Fibroblast of pulmonary artery (primary cell): Measurements from ENCODE around the gene RABGEF1.
A peak's percentile ranks its signal among the peaks of the same experiment; 100 is the strongest.
"Not testable (repeated sequence)": the region's sequence is repeated elsewhere in the genome, so short reads cannot be mapped to it uniquely, and the experiment has no call there.

Experiments used
- DNase-seq: peaks from one replicate; pipeline ENCODE4 v3.0.0-alpha.2; 2010; ENCODE audit warnings: low read depth
- H3K4me3 ChIP-seq: replicated peaks from 2 replicates; pipeline ENCODE4 v1.5.1; 2011; ENCODE audit warnings: low read depth, mild to moderate bottlenecking, control low read depth, low read length, moderate library complexity
- TF ChIP-seq, protein P1 (sequence below): IDR thresholded peaks from 2 replicates; pipeline ENCODE4 v1.5.1; 2011; ENCODE audit warnings: mild to moderate bottlenecking, control low read depth, low read length, inconsistent platforms; ENCODE audit errors: missing control alignments

RABGEF1 gene

DNA sequence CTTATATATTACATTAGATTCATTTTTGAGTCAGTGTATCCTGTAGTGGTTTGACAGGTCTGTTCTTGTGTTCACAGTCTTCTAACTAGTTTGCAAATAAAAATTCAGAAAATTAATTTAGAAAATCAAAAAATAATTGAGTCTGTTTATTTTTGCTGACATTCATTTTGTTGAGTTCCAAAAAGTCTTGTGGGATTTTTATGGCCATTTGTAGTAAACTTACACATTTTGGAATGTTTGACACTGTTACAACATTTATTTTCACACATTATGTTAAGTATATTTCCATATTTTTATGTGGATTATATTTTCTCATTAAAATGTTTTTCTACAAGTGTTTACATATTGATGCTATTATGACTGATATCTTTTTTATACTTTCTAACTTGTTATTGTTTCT, 16.4 kb downstream of the RABGEF1 start:
- DNase-seq, result no peak
- TF ChIP-seq, protein P1, sequence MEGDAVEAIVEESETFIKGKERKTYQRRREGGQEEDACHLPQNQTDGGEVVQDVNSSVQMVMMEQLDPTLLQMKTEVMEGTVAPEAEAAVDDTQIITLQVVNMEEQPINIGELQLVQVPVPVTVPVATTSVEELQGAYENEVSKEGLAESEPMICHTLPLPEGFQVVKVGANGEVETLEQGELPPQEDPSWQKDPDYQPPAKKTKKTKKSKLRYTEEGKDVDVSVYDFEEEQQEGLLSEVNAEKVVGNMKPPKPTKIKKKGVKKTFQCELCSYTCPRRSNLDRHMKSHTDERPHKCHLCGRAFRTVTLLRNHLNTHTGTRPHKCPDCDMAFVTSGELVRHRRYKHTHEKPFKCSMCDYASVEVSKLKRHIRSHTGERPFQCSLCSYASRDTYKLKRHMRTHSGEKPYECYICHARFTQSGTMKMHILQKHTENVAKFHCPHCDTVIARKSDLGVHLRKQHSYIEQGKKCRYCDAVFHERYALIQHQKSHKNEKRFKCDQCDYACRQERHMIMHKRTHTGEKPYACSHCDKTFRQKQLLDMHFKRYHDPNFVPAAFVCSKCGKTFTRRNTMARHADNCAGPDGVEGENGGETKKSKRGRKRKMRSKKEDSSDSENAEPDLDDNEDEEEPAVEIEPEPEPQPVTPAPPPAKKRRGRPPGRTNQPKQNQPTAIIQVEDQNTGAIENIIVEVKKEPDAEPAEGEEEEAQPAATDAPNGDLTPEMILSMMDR, result no peak
- no peak overlapping the region for H3K4me3 ChIP-seq

DNA sequence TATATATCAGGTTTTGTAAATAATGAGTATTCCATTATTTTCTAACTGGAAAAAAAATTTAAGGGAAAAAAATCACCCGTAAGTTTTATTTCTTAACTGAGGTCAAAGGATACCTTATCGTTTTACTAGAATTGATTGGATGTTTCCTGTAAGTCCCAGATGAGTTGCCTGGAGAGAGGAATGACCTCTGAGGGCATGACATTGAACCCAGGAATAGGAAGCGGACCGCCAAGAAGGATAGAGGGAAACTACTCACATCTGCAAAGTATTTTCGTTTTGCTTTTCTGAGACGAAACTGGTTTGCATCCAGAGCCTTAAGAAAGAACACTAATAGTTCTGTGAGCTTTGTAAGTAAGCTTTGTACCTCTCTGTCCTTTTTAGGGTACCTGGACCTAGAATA, 17.4 kb downstream of the RABGEF1 start:
- no peak overlapping the region for H3K4me3 ChIP-seq
- TF ChIP-seq, protein P1, result no peak
- DNase-seq, result no peak

DNA sequence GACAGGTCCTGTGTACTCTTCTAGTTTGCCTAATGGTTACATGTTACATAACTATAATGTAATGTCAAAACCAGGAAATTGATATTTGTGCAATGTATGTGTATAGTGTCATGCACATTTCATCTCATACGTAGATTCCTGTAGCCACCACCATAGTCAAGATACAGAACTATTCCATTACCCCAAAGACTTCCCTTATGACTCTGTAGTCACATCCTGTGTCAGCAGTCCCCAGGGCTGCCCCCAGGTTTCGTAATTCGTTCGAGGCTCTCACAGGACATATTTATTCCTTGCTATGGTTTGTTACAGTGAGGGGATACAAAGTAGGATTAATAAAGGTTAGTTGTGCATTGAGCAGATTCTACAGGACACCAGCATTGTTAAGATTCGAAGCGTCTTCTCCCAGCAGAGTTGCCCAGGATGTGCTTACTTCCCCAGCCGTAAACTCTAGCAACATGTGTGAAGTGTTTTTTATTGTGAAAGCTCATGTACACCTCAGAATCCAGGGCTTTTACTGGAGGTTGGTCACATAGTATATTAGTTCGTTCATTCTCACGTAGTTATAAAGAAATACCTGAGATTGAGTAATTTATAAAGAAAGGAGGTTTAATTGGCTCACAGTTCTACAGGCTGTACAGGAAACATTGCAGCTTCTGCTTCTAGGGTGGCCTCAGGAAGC, 18.6 kb downstream of the RABGEF1 start:
- DNase-seq, result peak; percentile 57
- no peak overlapping the region for H3K4me3 ChIP-seq
- TF ChIP-seq, protein P1, result no peak

DNA sequence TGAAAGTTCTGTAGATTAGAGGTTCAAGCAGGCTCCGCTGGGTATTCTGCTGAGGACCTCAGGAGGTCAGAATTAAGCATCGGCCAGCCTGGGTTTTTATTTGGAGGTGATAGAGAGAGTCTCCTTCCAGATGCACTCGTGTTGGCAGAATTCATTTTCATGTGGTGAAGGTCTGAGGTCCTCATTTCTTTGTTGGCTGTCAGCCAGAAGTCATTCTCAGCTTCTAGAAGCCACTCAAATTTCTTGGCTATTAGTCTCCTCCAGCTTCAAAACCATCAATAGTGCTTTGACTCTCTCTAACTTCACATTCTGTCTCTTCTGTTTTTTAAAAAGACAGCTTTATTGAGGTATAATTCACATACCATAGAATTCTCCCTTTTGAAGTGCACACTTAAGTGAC, 22.6 kb downstream of the RABGEF1 start:
- H3K4me3 ChIP-seq, DNase-seq: not testable (repeated sequence)

DNA sequence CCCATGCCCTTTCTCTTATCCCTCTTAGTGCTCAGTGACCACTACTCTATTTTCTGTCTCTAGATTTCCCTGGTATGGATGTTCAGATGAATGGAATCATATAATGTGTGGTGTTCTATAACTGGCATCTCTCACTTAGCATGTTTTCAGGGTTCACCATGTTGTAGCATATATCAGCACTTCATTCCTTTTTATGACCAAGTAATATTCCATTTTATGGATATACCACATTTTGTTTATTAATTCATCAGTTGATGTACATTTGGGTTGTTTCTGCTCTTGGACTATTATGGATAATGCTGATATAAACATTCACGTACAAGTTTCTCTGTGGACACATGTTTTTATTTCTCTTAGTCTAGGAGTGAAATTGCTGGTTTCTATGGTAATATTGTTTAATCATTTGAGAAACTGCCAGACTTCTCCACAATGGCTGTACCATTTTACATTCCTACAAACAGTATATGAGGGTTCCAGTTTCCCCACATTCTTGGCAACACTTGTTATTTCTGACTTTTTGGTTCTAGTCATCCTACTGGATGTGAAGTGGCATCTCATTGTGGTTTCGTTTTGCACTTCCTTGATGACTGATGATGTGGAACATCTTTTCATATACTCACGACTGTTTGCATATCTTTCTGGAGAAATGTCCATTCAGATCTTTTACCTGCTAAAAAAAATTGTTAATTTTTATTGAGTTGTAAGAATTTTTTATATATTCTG, 23.3 kb downstream of the RABGEF1 start:
- peak; percentile 56 for DNase-seq
- H3K4me3 ChIP-seq, result not testable (repeated sequence)

DNA sequence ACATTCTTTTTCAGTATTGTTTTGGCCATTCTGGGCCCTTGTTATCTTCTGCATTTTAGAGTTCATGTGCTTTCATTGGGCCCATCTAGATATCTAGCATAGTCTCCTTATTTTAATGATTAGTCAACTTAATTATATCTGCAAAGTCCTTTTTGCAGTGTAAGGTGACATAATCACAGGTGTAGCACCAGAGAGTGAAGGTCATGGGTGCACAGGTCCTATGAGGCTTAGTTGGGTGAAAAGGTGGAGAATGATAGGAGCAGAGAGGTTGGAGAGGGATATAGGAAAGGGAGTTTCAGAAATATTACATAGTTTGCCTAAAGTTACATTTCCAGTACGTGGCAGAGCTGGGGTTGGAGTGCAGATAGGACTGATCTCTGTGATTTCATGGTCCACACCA, 24.4 kb downstream of the RABGEF1 start:
- H3K4me3 ChIP-seq, DNase-seq: not testable (repeated sequence)

DNA sequence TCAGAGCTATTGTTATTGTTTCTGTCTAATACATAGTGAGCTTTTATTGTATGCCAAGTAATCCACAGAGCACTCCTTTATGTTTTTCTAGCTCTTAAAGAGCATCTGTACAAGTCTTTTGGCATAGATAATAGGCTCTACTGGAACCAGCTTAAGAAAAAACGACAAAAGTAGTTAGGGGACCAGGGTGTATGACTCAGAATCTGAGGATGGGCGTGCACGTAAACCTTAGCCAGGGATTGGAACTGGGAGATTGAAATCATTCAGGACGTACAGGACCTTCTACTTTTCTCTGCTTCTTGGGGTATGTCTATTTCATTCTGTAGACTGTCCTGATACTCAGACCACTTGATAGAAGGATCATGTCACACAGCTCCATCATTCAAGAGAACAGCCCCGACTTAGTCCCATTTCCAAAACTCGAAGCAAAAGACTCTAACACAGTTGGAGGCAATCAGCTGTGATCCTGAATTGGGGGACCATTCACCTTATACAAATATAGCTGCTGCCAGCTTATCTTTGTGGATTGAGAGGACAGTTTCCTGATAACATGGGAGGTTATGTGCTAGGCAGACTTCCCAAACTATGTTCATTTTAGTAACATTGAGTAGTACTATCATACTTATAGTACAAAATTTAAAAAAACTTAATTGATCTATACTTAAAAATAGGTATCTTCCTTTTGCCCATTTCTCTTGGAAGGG, 24.9 kb downstream of the RABGEF1 start:
- peak; percentile 22 for DNase-seq

DNA sequence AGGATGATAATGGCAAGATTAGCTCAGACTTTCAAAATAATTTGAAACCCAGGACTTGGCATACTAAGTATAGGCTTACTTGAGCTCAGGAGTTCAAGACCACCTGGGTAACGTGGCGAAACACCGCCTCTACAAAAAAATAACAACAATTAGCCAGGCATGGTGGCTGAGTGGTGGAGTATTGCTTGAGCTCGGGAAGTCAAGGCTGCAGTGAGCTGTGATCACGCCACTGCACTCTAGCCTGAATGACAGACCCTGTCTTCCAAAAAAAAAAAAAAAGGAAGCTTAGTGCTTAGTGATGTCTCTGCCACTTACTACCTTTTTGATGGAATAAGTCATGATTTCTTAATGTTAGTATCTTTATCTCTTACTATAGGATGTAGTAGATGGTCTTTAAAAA, 25.5 kb downstream of the RABGEF1 start:
- no peak overlapping the region for H3K4me3 ChIP-seq
- TF ChIP-seq, protein P1, result no peak
- DNase-seq, result no peak

More for the DNA sequence above, 24.9 kb downstream of the RABGEF1 start:
- not testable (repeated sequence) for H3K4me3 ChIP-seq

DNA sequence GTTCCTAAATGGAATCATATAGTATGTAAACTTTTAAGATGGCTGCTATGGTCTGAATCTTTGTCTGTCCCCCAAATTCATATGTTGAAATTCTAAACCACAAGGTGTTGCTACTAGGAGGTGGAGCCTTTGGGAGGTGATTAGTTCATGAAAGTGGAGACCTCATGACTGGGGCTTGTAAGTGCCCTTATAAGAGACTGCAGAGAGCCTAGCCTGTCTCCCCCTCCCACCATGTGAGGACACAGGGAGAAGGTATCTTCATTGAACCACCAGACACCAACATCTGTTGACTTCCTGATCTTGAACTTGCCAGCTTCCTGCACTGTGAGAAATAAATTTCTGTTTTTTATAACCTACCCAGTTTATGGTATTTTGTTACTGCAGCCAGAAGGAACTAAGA, 27.0 kb downstream of the RABGEF1 start:
- not testable (repeated sequence) for H3K4me3 ChIP-seq, DNase-seq
